Dermis blood vessel endothelial cell (primary cell): Measurements from ENCODE around the gene ADPGK. TPM values are rescaled to one million over a fixed set of nuclear protein-coding genes. Genes with fewer than 3 reads are reported as not detected.
"Not testable (repeated sequence)": the region's sequence is repeated elsewhere in the genome, so short reads cannot be mapped to it uniquely, and the experiment has no call there.

Experiments
- DNase-seq: peaks from one replicate; pipeline ENCODE4 v3.0.0; 2010
- total RNA-seq: library from RNA; depleted of rRNA; stranded (reverse); fragments of >200 nt; gene quantifications from 2 replicates; pipeline ENCODE4 v1.2.3, GENCODE V29; 2014

Gene ADPGK
- total RNA-seq, 1 donor from 2014 or later, result 51.6 TPM

- DNase-seq, result no peak
Measured at GRCh38 chr15:72740219-72740618, 43.3 kb downstream of the ADPGK start.

- no peak for DNase-seq
Measured at GRCh38 chr15:72737723-72738122, 45.8 kb downstream of the ADPGK start.

GRCh38 chr15:72737061-72737460, 46.5 kb downstream of the ADPGK start:
- no peak for DNase-seq

GRCh38 chr15:72735111-72735510, 48.4 kb downstream of the ADPGK start:
- no peak for DNase-seq

- no peak for DNase-seq
Measured at GRCh38 chr15:72733941-72734738, 49.4 kb downstream of the ADPGK start.

- DNase-seq, result no peak
Measured at GRCh38 chr15:72732516-72732915, 51.0 kb downstream of the ADPGK start.

GRCh38 chr15:72732086-72732485, 51.5 kb downstream of the ADPGK start:
- no peak for DNase-seq

GRCh38 chr15:72728821-72729220, 54.7 kb downstream of the ADPGK start:
- no peak for DNase-seq

- not testable (repeated sequence) for DNase-seq
Measured at GRCh38 chr15:72728249-72728648, 55.3 kb downstream of the ADPGK start.

GRCh38 chr15:72727154-72727553, 56.4 kb downstream of the ADPGK start:
- DNase-seq, result no peak

GRCh38 chr15:72725851-72726250, 57.7 kb downstream of the ADPGK start:
- not testable (repeated sequence) for DNase-seq

GRCh38 chr15:72725446-72725845, 58.1 kb downstream of the ADPGK start:
- DNase-seq, result no peak

GRCh38 chr15:72724028-72724427, 59.5 kb downstream of the ADPGK start:
- no peak for DNase-seq

GRCh38 chr15:72722071-72722696, 61.4 kb downstream of the ADPGK start:
- peak; percentile 85 for DNase-seq

GRCh38 chr15:72708551-72709303, 74.8 kb downstream of the ADPGK start:
- DNase-seq, result not testable (repeated sequence)

GRCh38 chr15:72706266-72706665, 77.3 kb downstream of the ADPGK start:
- DNase-seq, result no peak

Other genes starting within 250 kb of the ADPGK start
- not detected in 2 replicates for gene GOLGA6B, start 129.1 kb downstream of the ADPGK start, total RNA-seq
- not detected in 2 replicates for gene HIGD2B, start 97.6 kb downstream of the ADPGK start, total RNA-seq
- 9.2 and 10.2 TPM in 2 replicates for gene BBS4, start 97.6 kb downstream of the ADPGK start, total RNA-seq